Neural progenitor cell (in vitro differentiated cells): ENCODE measurements around the gene SH3BP2. TPM values are rescaled to one million over a fixed set of nuclear protein-coding genes. Genes with fewer than 3 reads are reported as not detected.

Experiments used
- DNase-seq: peaks from one replicate; pipeline ENCODE4 v3.0.0-alpha.2; 2016; ENCODE audit warnings: low spot score
- H2AFZ ChIP-seq: fragments of 200-600 bp; sonication (generic); replicated peaks from 2 replicates; pipeline ENCODE4 v1.6.1; 2016; ENCODE audit warnings: antibody characterized with exemption
- H3F3A ChIP-seq: fragments of 200-600 bp; sonication (generic); 2 replicates; pipeline ENCODE4 v1.6.1; 2016; ENCODE audit warnings: antibody characterized with exemption, low read depth
- H3K27ac ChIP-seq: fragments of 200-600 bp; sonication (generic); 2 replicates; pipeline ENCODE4 v1.5.1; 2016; ENCODE audit warnings: mild to moderate bottlenecking
- H3K27me3 ChIP-seq: fragments of 200-600 bp; sonication (generic); 2 replicates; pipeline ENCODE4 v1.6.1; 2016; ENCODE audit warnings: mild to moderate bottlenecking, moderate library complexity
- H3K36me3 ChIP-seq: fragments of 200-600 bp; sonication (generic); 2 replicates; pipeline ENCODE4 v1.5.1; 2016
- H3K4me1 ChIP-seq: fragments of 200-600 bp; sonication (generic); 2 replicates; pipeline ENCODE4 v1.6.1; 2016; ENCODE audit warnings: mixed run types
- H3K4me2 ChIP-seq: fragments of 200-600 bp; sonication (generic); 2 replicates; pipeline ENCODE4 v1.6.1; 2016
- H3K4me3 ChIP-seq: fragments of 200-600 bp; sonication (generic); 2 replicates; pipeline ENCODE4 v1.5.1; 2016
- H3K79me2 ChIP-seq: fragments of 200-600 bp; sonication (generic); 2 replicates; pipeline ENCODE4 v1.6.1; 2016; ENCODE audit warnings: low read depth
- H3K9ac ChIP-seq: fragments of 200-600 bp; sonication (generic); 2 replicates; pipeline ENCODE4 v1.6.1; 2016
- H3K9me3 ChIP-seq: fragments of 200-600 bp; sonication (generic); 2 replicates; pipeline ENCODE4 v1.5.1; 2016; ENCODE audit warnings: low read depth
- H4K20me1 ChIP-seq: fragments of 200-600 bp; sonication (generic); 2 replicates; pipeline ENCODE4 v1.6.1; 2016; ENCODE audit warnings: low read depth
- H3K27ac Mint-ChIP-seq: 3 replicates; pipeline ENCODE4 v1.8.0; 2021; ENCODE audit warnings: mixed read lengths
- H3K27me3 Mint-ChIP-seq: 2 replicates; pipeline ENCODE4 v1.8.0; 2022; ENCODE audit warnings: low read depth, mild to moderate bottlenecking, inconsistent platforms, moderate library complexity, mixed read lengths; ENCODE audit not compliant: insufficient read depth
- H3K36me3 Mint-ChIP-seq: 3 replicates; pipeline ENCODE4 v1.8.0; 2021; ENCODE audit warnings: mixed read lengths
- H3K4me1 Mint-ChIP-seq: 3 replicates; pipeline ENCODE4 v1.8.0; 2021; ENCODE audit warnings: mixed read lengths
- H3K4me3 Mint-ChIP-seq: 3 replicates; pipeline ENCODE4 v1.8.0; 2021; ENCODE audit warnings: mild to moderate bottlenecking, moderate library complexity, mixed read lengths
- H3K9me3 Mint-ChIP-seq: 3 replicates; pipeline ENCODE4 v1.8.0; 2020; ENCODE audit warnings: mixed read lengths
- EZH2 ChIP-seq: fragments of 200-600 bp; sonication (generic); IDR thresholded peaks from 2 replicates; pipeline ENCODE4 v1.6.1; 2017; ENCODE audit warnings: antibody characterized with exemption, mild to moderate bottlenecking, moderate library complexity
- EZH2phosphoT487 ChIP-seq: fragments of 200-600 bp; sonication (generic); IDR thresholded peaks from 2 replicates; pipeline ENCODE4 v1.6.1; 2017; ENCODE audit warnings: antibody characterized with exemption
- total RNA-seq: library from RNA; depleted of rRNA; stranded (reverse); fragments of >200 nt; gene quantifications from 2 replicates; pipeline ENCODE4 v1.2.3, GENCODE V29; 2015; ENCODE audit warnings: low replicate concordance
- TF ChIP-seq, protein P1 (sequence below): fragments of 200-600 bp; sonication (generic); IDR thresholded peaks from 2 replicates; pipeline ENCODE4 v1.5.1; 2017; ENCODE audit warnings: antibody characterized with exemption, mild to moderate bottlenecking

Gene SH3BP2
- total RNA-seq, 1 donor from 2014 or later: 11.8 TPM

GRCh38 chr4:2837904-2838496 is 45.1 kb downstream of the SH3BP2 start:
- H3K4me1 ChIP-seq: peaks cover 12% of the 10 kb centered on the region
- no peak for TF ChIP-seq EZH2
- TF ChIP-seq, protein P1, sequence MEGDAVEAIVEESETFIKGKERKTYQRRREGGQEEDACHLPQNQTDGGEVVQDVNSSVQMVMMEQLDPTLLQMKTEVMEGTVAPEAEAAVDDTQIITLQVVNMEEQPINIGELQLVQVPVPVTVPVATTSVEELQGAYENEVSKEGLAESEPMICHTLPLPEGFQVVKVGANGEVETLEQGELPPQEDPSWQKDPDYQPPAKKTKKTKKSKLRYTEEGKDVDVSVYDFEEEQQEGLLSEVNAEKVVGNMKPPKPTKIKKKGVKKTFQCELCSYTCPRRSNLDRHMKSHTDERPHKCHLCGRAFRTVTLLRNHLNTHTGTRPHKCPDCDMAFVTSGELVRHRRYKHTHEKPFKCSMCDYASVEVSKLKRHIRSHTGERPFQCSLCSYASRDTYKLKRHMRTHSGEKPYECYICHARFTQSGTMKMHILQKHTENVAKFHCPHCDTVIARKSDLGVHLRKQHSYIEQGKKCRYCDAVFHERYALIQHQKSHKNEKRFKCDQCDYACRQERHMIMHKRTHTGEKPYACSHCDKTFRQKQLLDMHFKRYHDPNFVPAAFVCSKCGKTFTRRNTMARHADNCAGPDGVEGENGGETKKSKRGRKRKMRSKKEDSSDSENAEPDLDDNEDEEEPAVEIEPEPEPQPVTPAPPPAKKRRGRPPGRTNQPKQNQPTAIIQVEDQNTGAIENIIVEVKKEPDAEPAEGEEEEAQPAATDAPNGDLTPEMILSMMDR: no peak
- TF ChIP-seq EZH2phosphoT487: no peak
- H3K27ac ChIP-seq: no peak overlapping the region
- H3K4me1 Mint-ChIP-seq: peaks cover 25% of the 10 kb centered on the region
- H3K9me3 ChIP-seq: no peaks in the 10 kb centered on the region
- no peak overlapping the region for H3K9ac ChIP-seq
- DNase-seq: no peak
- no peaks in the 10 kb centered on the region for H3K79me2 ChIP-seq
- H3K27me3 Mint-ChIP-seq: no peaks in the 10 kb centered on the region
- peak overlapping the region; percentile 18 for H3K4me2 ChIP-seq
- peak overlapping the region; percentile 50 for H3K27ac Mint-ChIP-seq
- peaks cover 3% of the 10 kb centered on the region for H3K36me3 ChIP-seq
- no peak overlapping the region for H2AFZ ChIP-seq
- peaks cover 7% of the 10 kb centered on the region for H3K9me3 Mint-ChIP-seq
- peaks cover 23% of the 10 kb centered on the region for H3F3A ChIP-seq
- no peak overlapping the region for H3K4me3 ChIP-seq
- H3K36me3 Mint-ChIP-seq: peaks cover 5% of the 10 kb centered on the region
- H3K4me3 Mint-ChIP-seq: no peak overlapping the region
- no peaks in the 10 kb centered on the region for H4K20me1 ChIP-seq
- no peaks in the 10 kb centered on the region for H3K27me3 ChIP-seq

- Histone ChIP-seq H2AFZ (no peak overlapping the region), H4K20me1 (no peaks in the 10 kb centered on the region), H3K4me3 (no peak overlapping the region), H3K79me2 (peaks cover under 1% of the 10 kb centered on the region), H3F3A (peaks cover 23% of the 10 kb centered on the region), H3K9ac (no peak overlapping the region), H3K36me3 (peaks cover 3% of the 10 kb centered on the region), H3K27me3 (no peaks in the 10 kb centered on the region), H3K9me3 (no peaks in the 10 kb centered on the region), H3K4me1 (peaks cover 12% of the 10 kb centered on the region), H3K27ac (no peak overlapping the region), H3K4me2 (no peak overlapping the region)
- no peak for TF ChIP-seq EZH2phosphoT487
- no peak for TF ChIP-seq EZH2
- TF ChIP-seq, protein P1: no peak
- peaks cover 7% of the 10 kb centered on the region for H3K9me3 Mint-ChIP-seq
- H3K4me1 Mint-ChIP-seq: peaks cover 25% of the 10 kb centered on the region
- H3K36me3 Mint-ChIP-seq: peaks cover 5% of the 10 kb centered on the region
- no peak overlapping the region for H3K4me3 Mint-ChIP-seq
- H3K27ac Mint-ChIP-seq: no peak overlapping the region
- no peaks in the 10 kb centered on the region for H3K27me3 Mint-ChIP-seq
- DNase-seq: no peak
Observed at GRCh38 chr4:2839060-2839459, 46.2 kb downstream of the SH3BP2 start.

DNA sequence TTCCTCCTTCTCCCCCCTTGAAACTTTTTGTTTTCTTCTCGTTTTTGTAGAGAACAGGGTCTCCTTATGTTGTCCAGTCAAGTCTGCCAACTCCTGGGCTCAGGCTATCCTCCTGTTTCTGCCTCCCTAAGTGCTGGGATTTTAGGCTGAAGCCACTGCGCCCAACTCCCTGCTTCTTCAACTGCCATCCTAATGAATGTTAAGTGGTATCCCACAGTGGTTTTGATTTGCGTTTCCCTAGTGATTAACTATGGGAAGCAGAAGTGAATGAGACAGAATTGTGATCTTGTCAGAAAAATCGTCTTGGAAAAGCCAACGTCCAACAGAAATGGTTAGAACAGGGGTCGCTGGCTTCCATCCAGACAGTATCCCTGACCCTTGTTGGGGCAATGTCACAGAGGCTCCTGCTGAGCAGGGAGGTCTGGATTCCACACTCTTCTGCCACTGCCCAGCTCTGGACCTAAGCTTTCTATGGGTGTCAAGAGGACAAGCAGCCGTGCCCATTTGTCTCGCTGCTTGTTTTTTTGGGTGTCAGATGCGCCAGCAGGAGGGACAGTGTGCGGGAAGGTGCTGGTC is 49.9 kb downstream of the SH3BP2 start:
- peaks cover 5% of the 10 kb centered on the region for H3K36me3 Mint-ChIP-seq
- no peak overlapping the region for H3K27ac ChIP-seq
- no peaks in the 10 kb centered on the region for H3K27me3 ChIP-seq
- H3K9me3 Mint-ChIP-seq: peaks cover 7% of the 10 kb centered on the region
- H3K79me2 ChIP-seq: peaks cover 37% of the 10 kb centered on the region
- TF ChIP-seq EZH2 (no peak), EZH2phosphoT487 (no peak)
- TF ChIP-seq, protein P1: no peak
- peak overlapping the region; percentile 90 for H3K4me3 Mint-ChIP-seq
- H3F3A ChIP-seq: peaks cover 24% of the 10 kb centered on the region
- H3K9ac ChIP-seq: peak overlapping the region; percentile 70
- peak overlapping the region; percentile 83 for H3K4me2 ChIP-seq
- H3K27me3 Mint-ChIP-seq: no peaks in the 10 kb centered on the region
- H3K4me1 Mint-ChIP-seq: peaks cover 37% of the 10 kb centered on the region
- H3K9me3 ChIP-seq: no peaks in the 10 kb centered on the region
- peak overlapping the region; percentile 92 for H3K4me3 ChIP-seq
- peaks cover 3% of the 10 kb centered on the region for H3K36me3 ChIP-seq
- DNase-seq: peak; percentile 49
- peaks cover 33% of the 10 kb centered on the region for H4K20me1 ChIP-seq
- H3K27ac Mint-ChIP-seq: peak overlapping the region; percentile 26
- peaks cover 5% of the 10 kb centered on the region for H3K4me1 ChIP-seq
- peak overlapping the region; percentile 80 for H2AFZ ChIP-seq
